Breast epithelium (tissue), 4 donors: ENCODE measurements around the gene AGAP9. TPM values are rescaled to one million over a fixed set of nuclear protein-coding genes. Genes with fewer than 3 reads are reported as not detected.

Experiments
- DNase-seq, 2 donors: peaks; one replicate each; pipeline ENCODE4 v3.0.0-alpha.2; 2019; ENCODE audit warnings: low spot score in 2 of 2
- H3K27ac ChIP-seq, 2 donors: fragments of 200-600 bp; sonication (generic) in 1 of 2; one replicate each; pipeline ENCODE4 v1.5.1; 2016 to 2019; ENCODE audit warnings: mild to moderate bottlenecking in 1 of 2
- H3K27me3 ChIP-seq, 2 donors: fragments of 200-600 bp; sonication (generic) in 1 of 2; one replicate each; pipeline versions ENCODE4 v1.5.1 to v1.6.0; 2017 to 2019; ENCODE audit warnings: control low read depth in 1 of 2, mild to moderate bottlenecking in 1 of 2
- H3K36me3 ChIP-seq: fragments of 200-600 bp; one replicate; pipeline ENCODE4 v1.5.1; 2019
- H3K4me1 ChIP-seq, 2 donors: fragments of 200-600 bp; sonication (generic); one replicate each; pipeline ENCODE4 v1.5.1; 2016 to 2019; ENCODE audit warnings: control low read depth in 1 of 2
- H3K4me3 ChIP-seq, 3 donors: fragments of 200-600 bp; sonication (generic); 1 replicate in 2 of 3; 2 replicates in 1 of 3; pipeline ENCODE4 v1.5.1; 2016 to 2019; ENCODE audit warnings: mild to moderate bottlenecking in 3 of 3, moderate library complexity in 2 of 3
- H3K9me3 ChIP-seq, 2 donors: fragments of 200-600 bp; sonication (generic) in 1 of 2; one replicate each; pipeline ENCODE4 v1.5.1; 2016 to 2019; ENCODE audit warnings: control low read depth in 1 of 2
- POLR2A ChIP-seq: fragments of 450-650 bp; IDR thresholded peaks from one replicate; pipeline ENCODE4 v1.6.1; 2016; ENCODE audit warnings: antibody characterized with exemption, mild to moderate bottlenecking, moderate library complexity
- POLR2AphosphoS5 ChIP-seq, 3 donors: sonication (generic); formaldehyde crosslinking; IDR thresholded peaks; one replicate each; pipeline ENCODE4 v1.6.1; 2017; ENCODE audit warnings: antibody characterized with exemption in 3 of 3
- intact Hi-C: fragments of 100-400 bp; cut with DNase I; formaldehyde crosslinking; loops from one replicate; pipeline ENCODE4 v1.15.1; 2023; ENCODE audit warnings: low total_unique reads
- total RNA-seq, 3 donors: library from RNA; depleted of rRNA; stranded (reverse); fragments of >200 nt; gene quantifications; one replicate each; pipeline ENCODE4 v1.1.0, GENCODE V29; 2016
- TF ChIP-seq, protein P1 (sequence below), 3 donors: fragments of 450-650 bp; IDR thresholded peaks; one replicate each; pipeline ENCODE4 v1.5.1; 2016 to 2017; ENCODE audit warnings: antibody characterized with exemption in 3 of 3, mild to moderate bottlenecking in 3 of 3, moderate library complexity in 3 of 3

AGAP9 gene
- total RNA-seq, 3 donors from 2014 or later = 5.8 to 21.0 (median 6.0) TPM

DNA sequence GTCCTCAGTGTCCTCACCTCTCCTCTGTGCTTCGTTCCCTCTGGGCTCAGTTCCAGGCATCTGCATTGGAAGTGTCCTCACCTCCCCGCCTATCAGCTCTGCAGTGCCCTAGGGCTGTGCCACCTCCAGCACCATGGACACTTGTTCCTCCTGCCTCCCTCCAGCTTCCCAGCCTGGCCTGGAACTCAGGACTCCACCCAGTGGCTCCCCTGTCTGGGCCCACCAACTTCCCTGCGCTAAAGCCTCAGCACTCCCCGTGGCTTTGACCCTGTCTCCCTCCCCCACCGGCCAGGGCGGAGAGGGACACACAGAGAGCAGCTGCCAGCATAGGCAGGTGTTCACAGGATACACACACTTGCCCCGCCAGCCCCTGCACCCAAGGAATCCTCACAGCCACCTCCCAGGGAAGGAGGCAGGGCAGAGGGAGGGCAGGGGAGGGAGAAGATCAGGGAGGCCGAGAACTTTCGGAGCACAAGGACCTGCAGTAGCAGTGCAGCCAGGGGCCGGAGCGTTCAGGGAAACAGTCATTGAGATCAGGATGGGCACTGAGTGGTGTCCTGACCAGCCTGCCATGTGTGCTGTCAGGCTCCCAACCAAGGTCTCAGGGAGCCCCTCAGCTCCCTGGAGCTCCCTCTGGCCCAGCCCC lies 70.8 kb downstream of the AGAP9 start:
- H3K9me3 ChIP-seq = no peaks in the 10 kb centered on the region
- no peaks in the 10 kb centered on the region for H3K36me3 ChIP-seq
- no peaks in the 10 kb centered on the region for H3K4me1 ChIP-seq
- DNase-seq = no peak
- no peak overlapping the region for H3K27ac ChIP-seq
- H3K4me3 ChIP-seq = no peak overlapping the region
- no peak for TF ChIP-seq POLR2AphosphoS5 (IDR thresholded peaks at IDR 0.05)
- TF ChIP-seq POLR2A = no peak
- TF ChIP-seq, protein P1, sequence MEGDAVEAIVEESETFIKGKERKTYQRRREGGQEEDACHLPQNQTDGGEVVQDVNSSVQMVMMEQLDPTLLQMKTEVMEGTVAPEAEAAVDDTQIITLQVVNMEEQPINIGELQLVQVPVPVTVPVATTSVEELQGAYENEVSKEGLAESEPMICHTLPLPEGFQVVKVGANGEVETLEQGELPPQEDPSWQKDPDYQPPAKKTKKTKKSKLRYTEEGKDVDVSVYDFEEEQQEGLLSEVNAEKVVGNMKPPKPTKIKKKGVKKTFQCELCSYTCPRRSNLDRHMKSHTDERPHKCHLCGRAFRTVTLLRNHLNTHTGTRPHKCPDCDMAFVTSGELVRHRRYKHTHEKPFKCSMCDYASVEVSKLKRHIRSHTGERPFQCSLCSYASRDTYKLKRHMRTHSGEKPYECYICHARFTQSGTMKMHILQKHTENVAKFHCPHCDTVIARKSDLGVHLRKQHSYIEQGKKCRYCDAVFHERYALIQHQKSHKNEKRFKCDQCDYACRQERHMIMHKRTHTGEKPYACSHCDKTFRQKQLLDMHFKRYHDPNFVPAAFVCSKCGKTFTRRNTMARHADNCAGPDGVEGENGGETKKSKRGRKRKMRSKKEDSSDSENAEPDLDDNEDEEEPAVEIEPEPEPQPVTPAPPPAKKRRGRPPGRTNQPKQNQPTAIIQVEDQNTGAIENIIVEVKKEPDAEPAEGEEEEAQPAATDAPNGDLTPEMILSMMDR (IDR thresholded peaks at IDR 0.05) = no peak
- H3K27me3 ChIP-seq = no peaks in the 10 kb centered on the region
- intact Hi-C loops = no loop called here

DNA sequence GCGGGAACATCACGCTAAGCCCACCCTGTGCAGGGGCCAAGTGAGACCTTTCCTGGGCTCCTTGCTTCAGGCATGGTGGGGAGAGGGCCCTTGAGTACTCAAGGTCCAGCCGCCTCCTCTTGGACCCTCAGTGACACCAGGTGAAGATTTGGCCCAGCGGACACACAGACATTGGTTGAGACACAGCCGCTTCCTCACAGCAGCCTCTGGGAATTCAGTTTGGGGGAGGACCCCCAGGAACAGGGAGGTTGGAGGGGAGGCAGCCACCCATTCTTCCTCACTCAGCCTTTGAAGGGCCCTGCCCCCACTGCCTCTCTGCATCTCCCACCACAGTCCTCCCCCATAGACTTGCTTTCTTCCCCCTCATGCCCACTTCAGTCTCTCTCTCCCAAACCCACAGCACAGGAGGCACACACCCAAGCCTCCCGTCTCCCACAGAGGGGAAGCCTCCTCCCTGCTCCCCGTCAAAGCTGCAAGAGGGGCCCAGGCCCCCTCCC lies 71.4 kb downstream of the AGAP9 start:
- TF ChIP-seq POLR2A (no peak), POLR2AphosphoS5 (IDR thresholded peaks at IDR 0.05) (no peak)
- TF ChIP-seq, protein P1 (IDR thresholded peaks at IDR 0.05) = no peak
- no peaks in the 10 kb centered on the region for H3K36me3 ChIP-seq
- H3K27ac ChIP-seq = no peak overlapping the region
- intact Hi-C loops = no loop called here
- H3K27me3 ChIP-seq = no peaks in the 10 kb centered on the region
- H3K4me1 ChIP-seq = no peaks in the 10 kb centered on the region
- DNase-seq = no peak
- H3K9me3 ChIP-seq = no peaks in the 10 kb centered on the region
- no peak overlapping the region for H3K4me3 ChIP-seq

Other genes with a start within 250 kb of the AGAP9 start
- 10 to 100 TPM in 1 of 3 donors, 1 to 10 TPM in 2; 2.0 to 12.3 (median 2.0) TPM for gene GDF10, start 223.4 kb downstream of the AGAP9 start, total RNA-seq
- gene GDF2, start 201.2 kb downstream of the AGAP9 start, total RNA-seq = not detected
- not detected for gene RBP3, start 175.3 kb downstream of the AGAP9 start, total RNA-seq
- gene ZNF488, start 139.3 kb downstream of the AGAP9 start, total RNA-seq = under 1 TPM in 1 of 3 donors, not detected in 2; 0.44 TPM
- 10 to 100 TPM in 1 of 3 donors, 1 to 10 TPM in 1, not detected in 1; 4.9 to 29.4 TPM for gene ANXA8, start 39.5 kb downstream of the AGAP9 start, total RNA-seq
- not detected for gene FAM25G, start 31.9 kb downstream of the AGAP9 start, total RNA-seq
- 1 to 10 TPM in 2 of 3 donors, under 1 TPM in 1; 0.73 to 3.8 (median 2.0) TPM for gene SYT15B, start 240.0 kb upstream of the AGAP9 start, total RNA-seq